ENCODE results near the gene PKP3.

PKP3 gene

DNA sequence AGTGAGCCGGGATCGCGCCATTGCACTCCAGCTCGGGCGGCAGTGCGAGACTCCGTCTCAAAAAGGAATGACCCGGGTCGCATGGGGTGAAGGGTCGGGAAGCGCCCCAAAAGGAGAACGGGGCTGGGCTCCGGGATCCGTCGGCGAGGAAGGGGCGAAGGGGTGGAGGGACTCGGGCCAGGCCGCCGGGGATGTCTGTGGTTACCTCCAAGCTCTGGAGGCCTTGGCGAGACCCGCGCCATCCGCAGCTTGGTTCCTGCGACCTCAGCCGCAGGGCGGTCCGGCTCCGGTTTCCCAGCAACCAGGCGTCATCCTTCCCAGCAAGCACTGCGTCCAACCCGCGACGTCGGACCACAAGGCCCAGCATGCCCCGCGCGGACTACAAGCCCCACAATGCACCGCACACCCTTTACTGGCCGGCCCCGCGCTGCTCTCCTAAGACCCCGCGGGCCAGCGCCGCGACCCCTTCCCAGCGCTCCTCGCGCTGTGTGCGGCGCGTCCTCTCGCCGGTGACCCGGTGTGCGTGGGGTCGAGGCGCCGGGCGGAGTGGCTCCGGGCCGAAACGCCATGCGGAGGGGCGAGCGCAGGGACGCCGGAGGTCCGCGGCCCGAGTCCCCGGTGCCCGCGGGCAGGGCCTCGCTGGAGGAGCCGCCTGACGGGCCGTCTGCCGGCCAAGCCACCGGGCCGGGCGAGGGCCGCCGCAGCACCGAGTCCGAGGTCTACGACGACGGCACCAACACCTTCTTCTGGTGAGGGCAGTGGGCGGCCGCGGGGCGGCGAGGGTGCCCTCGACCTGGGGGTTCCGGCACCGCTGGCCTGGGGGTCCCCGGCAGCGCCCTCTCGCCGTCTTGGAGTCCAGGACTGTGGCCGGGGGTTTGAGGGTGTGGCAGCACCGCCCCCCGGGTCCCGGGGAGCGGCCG is 56.1 kb downstream of the PKP3 start, which contains the start of gene PTDSS2:
TSS of gene PTDSS2 (plus strand) at position 391 of the 920 bp plus-strand sequence. CDS start at position 568, 177 bp downstream.
- DNase-seq: peak; percentile 90

DNA sequence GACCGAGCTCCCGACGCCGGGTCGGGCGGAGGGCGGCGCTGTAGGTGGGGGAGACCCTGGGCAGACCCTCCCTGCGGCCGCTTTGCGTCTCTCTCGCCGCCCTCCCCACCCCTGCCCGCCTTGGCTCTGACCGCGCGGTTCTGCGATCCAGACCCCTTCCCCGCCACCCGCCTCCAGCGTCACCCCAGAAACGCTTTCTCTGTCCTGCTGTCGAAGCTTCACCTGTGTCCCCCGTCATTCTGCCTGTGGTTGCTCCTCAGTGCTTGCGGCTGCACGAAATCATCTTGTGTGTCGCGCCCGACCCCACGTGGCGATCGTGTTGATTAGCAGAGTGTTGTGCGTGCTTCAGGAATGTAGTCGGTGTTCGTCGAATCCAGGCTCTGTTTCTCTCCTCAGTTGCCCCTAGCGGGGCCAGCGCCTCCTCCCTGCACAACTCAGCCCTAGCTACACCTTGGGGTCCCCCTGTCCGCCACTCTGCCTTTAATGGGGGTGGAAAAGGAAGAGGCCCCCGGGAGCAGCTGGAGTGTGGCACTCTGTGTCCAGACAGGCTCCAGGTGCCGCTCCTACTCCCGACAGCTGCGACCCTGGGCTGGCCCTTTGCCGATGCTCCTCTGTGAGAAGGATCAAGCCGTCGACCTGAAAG is 56.9 kb downstream of the PKP3 start:
- DNase-seq: no peak

- DNase-seq: no peak
Measured at GRCh38 chr11:451738-452137, 57.7 kb downstream of the PKP3 start.

DNA sequence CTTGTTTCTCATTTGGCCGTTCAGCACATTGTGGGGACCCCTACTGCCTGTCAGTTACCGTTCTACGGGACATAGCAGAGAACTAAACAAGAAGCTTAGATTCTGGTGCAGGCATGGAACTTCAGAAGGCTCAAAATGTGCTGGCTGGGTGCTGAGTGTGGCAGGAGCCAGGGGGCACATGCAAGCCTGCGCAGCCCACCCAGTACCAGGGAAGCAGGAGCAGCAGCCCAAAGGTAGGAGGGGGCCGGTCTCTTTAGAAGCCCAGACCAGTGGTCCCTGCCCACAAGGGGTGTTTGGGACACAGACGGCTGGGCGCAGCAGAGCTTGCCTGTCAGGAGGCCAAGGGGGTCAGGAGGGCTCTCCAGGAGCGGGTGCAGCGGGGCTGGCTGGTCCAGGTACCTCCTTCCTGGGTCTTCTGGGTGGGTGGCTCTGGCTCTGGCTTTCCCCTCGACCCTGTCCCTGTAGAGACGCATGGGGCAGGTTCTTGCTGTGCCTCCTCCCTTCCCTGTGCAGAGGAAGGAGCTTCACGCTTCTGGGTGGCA is 58.3 kb downstream of the PKP3 start:
- DNase-seq: no peak

- no peak for DNase-seq
Measured at GRCh38 chr11:452916-453527, 59.0 kb downstream of the PKP3 start.

DNA sequence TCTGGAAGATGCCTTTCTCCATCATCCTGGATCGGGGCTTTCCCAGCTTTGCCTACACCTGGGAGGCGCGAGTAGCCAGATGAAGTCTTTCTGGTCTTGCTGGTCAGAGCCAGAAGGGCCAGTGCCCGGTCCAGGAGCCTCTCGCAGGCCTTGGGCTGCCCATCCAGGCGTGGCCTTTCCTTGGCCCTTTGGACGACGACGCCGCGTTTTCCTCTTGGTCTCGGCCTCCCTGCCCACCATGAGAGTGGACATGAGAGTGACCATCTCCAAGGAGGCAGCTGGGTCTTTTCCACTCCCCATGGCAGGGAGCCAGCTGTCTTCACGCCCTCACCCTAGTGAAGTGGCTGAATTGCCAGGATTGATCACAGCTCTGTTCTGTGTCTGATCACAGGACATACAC is 59.6 kb downstream of the PKP3 start:
- DNase-seq: no peak

DNA sequence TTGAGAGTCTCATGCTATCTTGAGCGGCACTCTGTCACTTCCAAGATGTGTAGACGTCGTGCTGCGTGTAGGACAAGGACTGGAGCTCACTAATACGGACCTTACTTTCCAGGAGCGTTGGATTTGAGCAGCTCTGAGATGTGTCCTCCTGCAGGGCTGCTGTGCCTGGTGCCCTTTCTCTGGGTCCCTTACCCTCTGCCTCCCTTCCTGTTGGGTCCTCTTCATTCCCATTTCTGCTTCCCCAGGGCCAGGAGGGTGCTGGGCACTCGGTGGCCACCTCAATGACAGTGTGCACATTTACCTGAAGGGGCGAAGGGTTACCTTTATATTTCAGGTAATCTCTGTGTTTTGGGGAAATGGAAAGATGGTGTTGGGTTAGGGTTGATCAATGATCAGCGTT is 60.0 kb downstream of the PKP3 start:
- DNase-seq: no peak
